Activated CD4-positive, alpha-beta T cell treated with anti-CD3 and anti-CD28 coated beads for 48 hours (primary cell): ENCODE data around the gene TRAF3IP1.
A peak's percentile ranks its signal among the peaks of the same experiment; 100 is the strongest.
"Not testable (repeated sequence)": the region's sequence is repeated elsewhere in the genome, so short reads cannot be mapped to it uniquely, and the experiment has no call there.

Source experiments
- DNase-seq: peaks from one replicate; pipeline ENCODE4 v3.0.0-alpha.2; 2020

TRAF3IP1 gene

DNA sequence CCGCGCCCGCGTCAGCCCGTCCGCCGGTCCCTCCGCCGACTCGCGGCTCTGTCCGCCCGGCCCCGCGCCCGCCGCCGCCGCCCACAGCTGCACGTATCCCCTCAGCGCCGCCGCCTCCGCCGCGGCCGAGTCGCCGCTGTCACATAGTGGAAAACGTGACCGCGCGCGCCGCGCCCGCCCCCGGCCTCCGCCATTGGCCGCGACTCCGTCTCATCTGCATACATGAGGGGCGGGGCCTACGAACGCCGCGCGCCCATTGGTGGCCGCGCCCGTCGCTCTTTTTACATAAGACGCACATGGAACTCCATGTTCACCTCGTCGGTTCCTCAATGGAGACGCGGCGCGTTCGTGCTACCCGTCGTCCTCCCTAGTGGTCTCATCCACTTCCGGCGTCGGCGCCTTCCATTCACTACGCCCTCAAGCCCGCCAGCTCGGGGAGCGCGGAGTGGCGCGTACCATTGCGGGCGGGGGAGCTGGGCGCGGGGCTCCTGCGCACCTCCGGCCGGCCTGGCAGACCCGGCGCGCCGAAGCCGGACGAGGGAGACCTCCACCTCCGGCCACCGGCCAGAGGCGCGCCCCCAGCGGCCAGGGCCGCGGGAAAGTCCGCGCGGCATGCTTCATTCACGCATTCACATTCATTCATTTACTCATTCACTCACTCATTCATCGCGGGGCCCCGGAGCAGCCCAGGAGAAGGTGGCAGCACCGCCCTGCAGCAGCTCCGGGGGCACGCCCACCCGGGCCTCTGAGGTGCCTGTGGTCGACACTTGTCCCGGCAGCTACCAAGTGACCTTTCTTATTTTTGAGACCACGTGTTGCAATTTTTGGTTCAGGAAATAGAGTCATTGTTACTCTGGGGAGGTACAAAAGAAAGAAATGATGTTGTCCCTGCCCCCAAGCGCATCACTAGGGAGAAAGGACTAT is 31.4 kb upstream of the TRAF3IP1 start:
- DNase-seq = peak; percentile 98

GRCh38 chr2:238289574-238289973 is 30.7 kb upstream of the TRAF3IP1 start:
- peak; percentile 20 for DNase-seq

GRCh38 chr2:238290091-238290509 is 30.2 kb upstream of the TRAF3IP1 start:
- peak; percentile 43 for DNase-seq

DNA sequence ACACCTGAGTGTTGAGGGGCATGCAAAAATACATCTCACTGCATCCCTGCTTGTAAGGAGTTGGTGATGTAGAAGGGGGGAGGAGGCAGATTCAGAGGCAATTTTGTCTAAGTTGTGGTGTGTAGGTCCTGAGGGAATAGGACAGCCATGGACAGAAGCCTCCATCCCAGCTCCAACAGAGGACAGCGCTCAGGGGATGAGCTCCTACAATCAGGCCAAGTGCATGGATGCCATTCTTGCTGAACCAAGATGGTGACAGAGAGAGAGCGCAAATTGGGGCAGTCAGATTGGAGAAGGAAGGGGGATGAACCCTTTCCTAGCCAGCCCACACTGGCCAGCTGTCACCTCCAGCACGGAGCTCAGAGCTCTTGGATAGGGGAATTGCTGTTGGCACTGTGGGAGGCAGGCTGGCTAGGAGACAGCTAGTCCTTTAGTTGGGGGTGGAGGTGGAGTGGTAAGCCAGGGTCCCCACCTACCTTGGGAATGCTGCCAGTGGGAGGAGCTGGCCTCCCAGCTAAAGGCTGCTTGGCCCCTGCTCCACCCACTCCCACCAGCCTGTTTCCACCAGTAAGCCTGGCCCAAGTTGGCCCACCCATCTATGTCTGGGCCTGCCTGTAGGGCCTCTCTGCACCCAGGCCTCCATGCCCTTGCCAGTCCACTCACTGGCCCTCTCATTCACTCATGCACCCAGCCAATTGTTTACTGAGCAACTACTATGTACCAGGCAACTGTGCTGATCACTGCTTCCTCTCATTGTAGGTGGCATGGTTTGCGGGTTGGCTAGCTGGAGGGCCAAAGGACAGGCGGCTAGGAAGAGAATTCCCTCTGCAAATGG is 29.4 kb upstream of the TRAF3IP1 start:
- DNase-seq = no peak

DNA sequence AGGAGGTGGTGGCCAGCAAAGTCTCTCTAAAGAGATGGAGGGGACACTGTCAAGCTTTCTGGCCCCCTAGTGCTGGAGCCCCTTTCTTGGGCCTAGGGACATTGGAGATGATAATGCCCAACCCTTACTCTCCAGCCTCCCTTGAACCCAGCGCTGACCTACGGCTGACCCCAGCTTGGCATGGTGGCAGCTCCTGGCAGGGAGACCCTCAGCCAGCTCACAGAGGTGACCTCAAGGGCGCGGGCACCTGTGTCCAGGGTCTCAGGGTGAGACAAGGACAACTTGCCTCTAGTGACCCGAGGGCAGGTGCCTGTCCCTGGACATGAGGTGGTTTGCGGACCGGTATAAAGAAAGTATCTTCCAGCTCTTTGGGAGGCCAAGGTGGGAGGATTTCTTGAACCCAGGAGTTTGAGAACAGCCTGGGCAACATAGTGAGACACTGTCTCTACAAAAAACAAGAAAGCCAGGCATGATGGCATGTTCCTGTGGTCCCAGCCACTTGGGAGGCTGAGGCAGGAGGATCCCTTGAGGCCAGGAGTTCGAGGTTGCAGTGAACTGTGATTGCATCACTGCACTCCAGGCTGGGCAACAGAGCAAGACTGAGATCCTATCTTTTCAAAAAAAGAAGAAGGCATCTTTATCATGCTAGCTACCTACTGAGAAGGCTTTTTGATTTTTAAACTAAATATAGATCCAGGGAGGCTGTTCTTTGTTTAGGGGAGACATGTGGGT is 28.6 kb upstream of the TRAF3IP1 start:
- DNase-seq = no peak

DNA sequence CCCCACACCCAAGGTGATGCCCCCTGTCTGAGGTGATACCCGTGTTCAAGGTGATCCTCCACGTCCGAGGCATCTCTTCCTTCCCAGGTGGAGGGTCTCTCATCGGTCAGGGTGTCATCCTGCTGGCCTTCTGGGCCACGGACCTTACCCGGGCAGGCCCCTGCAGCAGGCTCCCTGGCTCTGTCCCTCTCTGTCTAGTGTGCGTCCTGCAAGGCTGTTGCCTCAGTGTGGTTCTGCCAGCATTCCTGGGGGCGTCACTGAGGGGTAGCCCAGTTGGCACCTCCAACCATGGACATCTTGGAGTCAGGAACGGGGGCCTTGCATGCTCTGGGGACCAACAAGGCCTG is 26.3 kb upstream of the TRAF3IP1 start:
- no peak for DNase-seq

GRCh38 chr2:238294393-238295143 is 25.8 kb upstream of the TRAF3IP1 start:
- no peak for DNase-seq

- no peak for DNase-seq
These were observed 24.9 kb upstream of the TRAF3IP1 start for GRCh38 chr2:238295144-238296112.

DNA sequence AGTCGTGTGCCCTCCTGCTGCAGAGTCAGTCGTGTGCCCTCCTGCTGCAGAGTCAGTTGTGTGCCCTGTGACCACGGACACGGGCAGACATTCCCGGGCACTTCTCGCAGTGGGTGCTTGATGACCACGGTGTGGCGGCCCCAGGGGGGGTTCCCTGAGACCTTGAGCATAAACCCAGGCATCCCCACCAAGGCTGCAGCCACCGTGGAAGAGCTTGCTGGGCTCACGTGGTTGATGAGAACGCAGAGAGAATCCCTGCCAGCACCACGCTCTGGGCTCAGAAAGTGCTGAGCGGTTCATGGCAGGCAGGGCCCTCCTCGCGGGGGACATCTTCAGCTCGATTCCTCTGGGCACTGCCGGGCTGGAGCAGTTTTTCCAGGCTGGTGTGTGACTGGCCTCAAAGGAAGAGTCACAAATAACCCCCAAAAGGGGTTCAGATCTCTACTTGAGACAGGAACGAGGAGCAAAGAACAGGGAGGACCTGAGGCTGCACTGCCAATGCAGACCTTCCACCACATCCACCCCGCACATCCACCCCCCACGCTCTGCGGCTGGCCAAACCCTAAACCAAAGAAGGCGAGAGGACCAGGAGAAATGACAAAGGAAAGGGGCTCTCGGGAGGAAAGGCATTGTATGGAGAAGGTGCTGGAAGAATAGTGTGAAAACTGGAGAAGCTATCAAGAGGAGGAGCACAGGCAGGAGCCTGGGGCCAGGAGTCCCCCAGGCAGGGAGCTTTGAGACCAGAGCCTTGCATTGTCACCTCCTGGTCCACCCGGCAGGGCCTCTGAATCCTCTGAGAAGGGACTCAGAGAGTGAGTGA is 23.5 kb upstream of the TRAF3IP1 start:
- no peak for DNase-seq

- no peak for DNase-seq
These were observed 20.5 kb upstream of the TRAF3IP1 start for GRCh38 chr2:238299803-238300202.

DNA sequence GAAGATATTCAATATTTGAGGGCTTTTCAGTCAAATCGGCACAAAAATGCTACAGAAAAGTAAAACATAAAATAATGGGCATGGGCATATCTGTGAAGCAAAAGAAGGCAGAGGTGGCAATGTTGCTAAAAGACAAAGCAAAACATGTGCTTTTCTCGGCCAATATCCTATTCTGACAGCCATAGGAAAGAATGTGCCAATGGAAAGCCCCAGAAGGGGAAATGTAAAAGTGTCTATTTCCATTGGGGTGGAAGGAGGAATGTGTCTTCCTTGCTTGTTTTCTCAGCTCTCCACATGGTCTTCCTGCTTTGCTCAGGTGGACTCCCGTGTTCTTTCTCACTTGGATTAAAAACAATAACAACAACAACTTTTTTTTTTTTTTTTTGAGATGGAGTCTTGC is 18.2 kb upstream of the TRAF3IP1 start:
- DNase-seq = no peak

DNA sequence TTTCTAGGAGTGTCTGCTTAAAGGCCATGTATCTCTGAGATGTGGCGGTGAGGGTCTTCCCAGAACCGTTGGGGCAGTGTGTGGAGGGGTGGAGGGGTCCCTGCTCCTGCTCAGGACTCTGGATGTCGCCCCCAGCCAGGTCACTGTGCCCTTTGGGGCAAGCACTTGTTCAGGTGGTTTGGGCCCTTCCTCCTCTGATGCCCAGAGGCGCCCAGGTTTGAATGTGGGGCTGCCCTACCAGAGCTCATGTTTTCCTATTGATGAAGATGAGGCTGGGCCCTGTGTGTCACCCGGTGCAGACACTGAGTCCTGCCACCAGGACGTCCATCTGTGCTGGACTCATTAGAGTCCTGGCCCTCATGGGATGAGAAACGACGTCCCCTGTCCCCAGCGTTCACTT is 17.6 kb upstream of the TRAF3IP1 start:
- DNase-seq = no peak

DNA sequence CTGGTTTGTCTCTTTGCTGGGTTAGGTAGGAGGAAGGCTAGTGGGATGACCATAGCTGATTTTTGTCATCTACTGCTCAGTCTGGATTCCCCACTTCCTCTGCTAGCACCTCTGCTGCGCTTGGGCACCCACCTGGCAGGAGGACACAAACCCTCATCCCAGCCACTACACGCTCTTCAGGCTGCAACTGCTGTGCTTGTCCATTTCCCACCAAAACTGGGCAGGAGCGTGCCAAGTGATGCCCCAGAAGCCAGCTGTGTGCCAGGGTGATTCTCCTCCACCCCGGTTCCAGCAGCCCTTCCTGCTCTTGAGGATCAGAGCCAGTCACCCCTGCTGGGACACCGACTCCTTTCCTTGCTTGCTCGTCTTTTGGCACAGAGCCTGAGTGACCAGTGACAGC is 16.2 kb upstream of the TRAF3IP1 start:
- no peak for DNase-seq

DNA sequence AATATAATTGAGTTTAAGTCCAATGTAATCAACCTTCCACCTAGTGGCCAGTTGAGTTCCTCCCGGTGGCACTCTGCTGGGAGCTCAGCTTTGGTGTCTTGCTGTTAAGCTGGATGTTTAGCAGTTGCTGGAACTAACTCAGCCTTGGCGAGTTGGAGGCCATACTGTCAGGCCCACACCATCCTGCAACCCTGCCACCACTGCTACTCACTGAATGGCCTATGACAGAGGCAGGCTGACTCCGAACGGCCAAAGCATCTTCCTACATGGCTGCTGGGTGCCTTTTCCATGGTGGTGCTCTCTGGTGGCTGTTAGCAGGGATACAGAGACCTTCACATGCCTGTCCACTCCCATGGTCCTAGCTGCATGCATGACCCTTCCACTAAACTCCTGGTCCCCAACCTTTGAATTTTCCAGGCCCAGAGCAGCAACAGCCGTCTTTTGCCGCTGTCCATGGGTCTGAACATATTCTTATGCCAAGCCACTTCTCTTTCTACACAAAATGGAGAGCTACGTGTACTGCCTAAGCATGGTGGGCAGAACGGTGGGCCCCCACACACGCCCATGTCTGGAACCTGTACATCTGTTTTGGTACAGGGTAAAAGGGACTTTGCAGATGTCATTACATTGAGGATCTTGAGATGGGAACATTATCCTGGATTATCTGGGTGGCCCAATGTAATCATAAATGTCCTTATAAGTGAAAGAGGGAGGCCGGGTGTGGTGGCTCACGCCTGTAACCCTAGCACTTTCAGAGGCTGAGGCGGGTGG is 15.0 kb upstream of the TRAF3IP1 start:
- DNase-seq = no peak

DNA sequence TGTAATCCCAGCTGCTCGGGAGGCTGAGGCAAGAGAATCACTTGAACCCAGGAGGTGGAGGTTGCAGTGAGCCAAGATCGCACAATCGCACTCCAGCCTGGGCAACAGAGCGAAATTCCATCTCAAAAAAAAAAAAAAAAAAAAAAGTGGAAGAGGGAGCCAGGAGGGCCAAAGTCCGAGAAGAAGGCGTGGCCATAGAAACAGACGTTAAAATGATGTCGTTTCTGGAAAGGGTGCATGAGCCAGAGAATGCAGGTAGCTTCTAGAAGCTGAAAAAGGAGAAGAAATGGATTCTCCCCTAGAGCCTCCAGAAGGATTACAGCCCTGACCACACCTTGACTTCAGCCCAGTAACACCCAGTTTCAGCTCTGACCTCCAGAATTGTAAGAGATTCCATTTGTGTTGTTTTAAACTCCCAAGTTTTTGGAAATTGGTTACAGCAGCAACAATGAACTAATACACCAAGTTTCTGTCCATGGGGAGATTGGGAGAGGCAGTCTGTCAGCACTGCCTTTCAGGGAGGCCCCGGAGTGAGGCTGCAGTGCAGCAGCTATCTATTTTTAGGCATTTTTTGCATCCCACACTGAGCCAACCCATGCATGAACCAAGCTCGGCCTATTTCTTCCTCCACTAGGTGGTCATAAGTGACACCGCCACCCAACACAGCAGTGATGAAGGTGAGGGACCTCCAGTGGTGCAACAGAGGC is 14.2 kb upstream of the TRAF3IP1 start:
- no peak for DNase-seq

DNA sequence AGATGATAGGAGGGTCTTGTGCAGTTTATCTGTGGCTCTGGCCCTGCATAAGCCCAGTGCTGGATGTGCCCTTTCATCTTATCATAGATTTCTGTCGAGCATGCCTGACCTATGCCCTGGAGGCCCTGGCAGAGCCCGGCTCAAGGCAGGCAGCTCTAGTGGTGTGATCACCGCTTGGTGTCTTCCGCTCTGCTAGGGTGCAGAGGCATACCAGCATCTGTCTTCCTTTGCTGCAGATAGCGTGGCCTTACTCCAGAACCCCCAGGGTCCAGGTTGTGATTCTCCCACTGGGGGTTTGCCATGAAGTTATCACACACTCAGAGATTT is 13.7 kb upstream of the TRAF3IP1 start:
- no peak for DNase-seq

- no peak for DNase-seq
These were observed 12.1 kb upstream of the TRAF3IP1 start for GRCh38 chr2:238308177-238308576.

DNA sequence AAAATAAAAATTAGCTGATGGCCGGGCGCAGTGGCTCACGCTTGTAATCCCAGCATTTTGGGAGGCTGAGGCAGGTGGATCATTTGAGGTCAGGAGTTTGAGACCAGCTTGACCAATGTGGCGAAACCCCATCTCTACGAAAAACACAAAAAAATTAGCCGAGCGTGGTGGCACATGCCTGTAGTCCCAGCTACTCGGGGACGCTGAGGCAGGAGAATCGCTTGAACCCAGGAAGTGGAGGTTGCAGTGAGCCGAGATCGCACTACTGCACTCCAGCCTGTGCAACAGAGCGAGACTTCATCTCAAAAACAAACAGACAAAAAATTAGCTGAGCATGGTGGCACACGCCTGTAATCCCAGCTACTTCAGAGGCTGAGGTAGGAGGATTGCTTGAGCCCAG is 9.6 kb upstream of the TRAF3IP1 start:
- DNase-seq = not testable (repeated sequence)
